Loucy (cell line): ENCODE results near the gene RAB27A.

Experiments used
- H2AFZ ChIP-seq: fragments of 200-600 bp; sonication (generic); 2 replicates; pipeline ENCODE4 v1.6.0; 2016; ENCODE audit warnings: antibody characterized with exemption, mild to moderate bottlenecking, low read length, moderate library complexity
- H3F3A ChIP-seq: fragments of 200-600 bp; 2 replicates; pipeline ENCODE4 v1.6.0; 2016; ENCODE audit warnings: antibody characterized with exemption, low read depth, mild to moderate bottlenecking
- H3K27me3 ChIP-seq: fragments of 200-600 bp; sonication (generic); 2 replicates; pipeline ENCODE4 v1.6.1; 2014; ENCODE audit warnings: low read length, mild to moderate bottlenecking; ENCODE audit not compliant: insufficient read depth, poor library complexity, severe bottlenecking
- H3K36me3 ChIP-seq: fragments of 200-600 bp; sonication (generic); 2 replicates; pipeline ENCODE4 v1.6.1; 2016; ENCODE audit warnings: low read length; ENCODE audit not compliant: insufficient read depth
- H3K4me1 ChIP-seq: fragments of 200-600 bp; sonication (generic); 2 replicates; pipeline ENCODE4 v1.5.1; 2014; ENCODE audit warnings: low read length, mild to moderate bottlenecking; ENCODE audit not compliant: insufficient read depth, poor library complexity, severe bottlenecking
- H3K4me2 ChIP-seq: fragments of 200-600 bp; sonication (generic); 2 replicates; pipeline ENCODE4 v1.6.0; 2014; ENCODE audit warnings: antibody characterized with exemption, low read length, low read depth, mild to moderate bottlenecking; ENCODE audit not compliant: poor library complexity, severe bottlenecking
- H3K4me3 ChIP-seq: fragments of 200-600 bp; sonication (generic); 2 replicates; pipeline ENCODE4 v1.5.1; 2014; ENCODE audit warnings: low read length, mild to moderate bottlenecking, mixed read lengths; ENCODE audit not compliant: poor library complexity, severe bottlenecking
- H3K79me2 ChIP-seq: fragments of 200-600 bp; sonication (generic); 2 replicates; pipeline ENCODE4 v1.6.1; 2014; ENCODE audit warnings: low read length; ENCODE audit not compliant: insufficient read depth
- H3K9ac ChIP-seq: fragments of 200-600 bp; sonication (generic); 2 replicates; pipeline ENCODE4 v1.6.0; 2014; ENCODE audit warnings: mild to moderate bottlenecking, low read depth, low read length, moderate library complexity; ENCODE audit not compliant: poor library complexity, severe bottlenecking
- H3K9me2 ChIP-seq: fragments of 200-600 bp; sonication (generic); replicated peaks from 2 replicates; pipeline ENCODE4 v1.6.1; 2016; ENCODE audit warnings: low read depth, low read length, mixed read lengths
- H3K9me3 ChIP-seq: fragments of 200-600 bp; sonication (generic); 2 replicates; pipeline ENCODE4 v1.6.1; 2014; ENCODE audit warnings: mild to moderate bottlenecking, antibody characterized with exemption, low read length, low read depth; ENCODE audit not compliant: insufficient read depth
- H4K20me1 ChIP-seq: fragments of 200-600 bp; sonication (generic); 2 replicates; pipeline ENCODE4 v1.6.0; 2014; ENCODE audit warnings: antibody characterized with exemption, low read length, mild to moderate bottlenecking; ENCODE audit not compliant: insufficient read depth, poor library complexity, severe bottlenecking
- CTCF ChIP-seq: fragments of 200-600 bp; sonication (generic); conservative IDR thresholded peaks from 2 replicates; pipeline ENCODE4 v1.5.1; 2014; ENCODE audit warnings: mild to moderate bottlenecking, antibody characterized with exemption, low read length
- EZH2phosphoT487 ChIP-seq: fragments of 200-600 bp; IDR thresholded peaks from 2 replicates; pipeline ENCODE4 v1.6.1; 2018; ENCODE audit warnings: antibody characterized with exemption, mild to moderate bottlenecking, moderate library complexity, borderline replicate concordance

RAB27A gene

GRCh38 chr15:55276324-55276723, 13.3 kb downstream of the RAB27A start:
- Histone ChIP-seq H3K4me2 (peak overlapping the region; percentile 86), H3K9me2 (no peaks in the 10 kb centered on the region), H3K79me2 (peaks cover 74% of the 10 kb centered on the region), H3K27me3 (no peaks in the 10 kb centered on the region), H3K9ac (peak overlapping the region; percentile 79), H3F3A (peaks cover 24% of the 10 kb centered on the region), H4K20me1 (peaks cover under 1% of the 10 kb centered on the region), H3K9me3 (peaks cover 8% of the 10 kb centered on the region; the same call in 1 of the 2 replicates), H3K4me3 (peak overlapping the region; percentile 67), H3K36me3 (peaks cover 9% of the 10 kb centered on the region), H2AFZ (no peak overlapping the region), H3K4me1 (peaks cover 55% of the 10 kb centered on the region)
- TF ChIP-seq CTCF, result no peak
- no peak for TF ChIP-seq EZH2phosphoT487

GRCh38 chr15:55270291-55270690, 19.3 kb downstream of the RAB27A start:
- Histone ChIP-seq H3K9me2 (no peaks in the 10 kb centered on the region), H4K20me1 (no peaks in the 10 kb centered on the region), H3K79me2 (peaks cover 88% of the 10 kb centered on the region), H3K9ac (no peak overlapping the region), H3K36me3 (peaks cover 21% of the 10 kb centered on the region), H3K4me2 (peak overlapping the region; percentile 15), H3F3A (no peaks in the 10 kb centered on the region), H3K4me3 (no peak overlapping the region), H2AFZ (no peak overlapping the region), H3K4me1 (peaks cover 62% of the 10 kb centered on the region), H3K9me3 (peaks cover 8% of the 10 kb centered on the region; the same call in 1 of the 2 replicates), H3K27me3 (no peaks in the 10 kb centered on the region)
- TF ChIP-seq EZH2phosphoT487 (no peak), CTCF (no peak)

- H3F3A ChIP-seq, result no peaks in the 10 kb centered on the region
- H3K36me3 ChIP-seq, result peaks cover 15% of the 10 kb centered on the region; the same call in 1 of the 2 replicates
- H3K9me3 ChIP-seq, result no peaks in the 10 kb centered on the region
- peaks cover 62% of the 10 kb centered on the region for H3K4me1 ChIP-seq
- peaks cover 91% of the 10 kb centered on the region for H3K79me2 ChIP-seq
- H3K4me3 ChIP-seq, result peak overlapping the region; percentile 66
- no peaks in the 10 kb centered on the region for H3K9me2 ChIP-seq
- no peaks in the 10 kb centered on the region for H4K20me1 ChIP-seq
- peak overlapping the region; percentile 68 for H3K9ac ChIP-seq
- peak overlapping the region; percentile 78 for H3K4me2 ChIP-seq
- no peak overlapping the region for H2AFZ ChIP-seq
- H3K27me3 ChIP-seq, result no peaks in the 10 kb centered on the region
- TF ChIP-seq EZH2phosphoT487 (no peak), CTCF (no peak)
These were observed 21.4 kb downstream of the RAB27A start for GRCh38 chr15:55268176-55268695.
